HFF-Myc (cell line): ENCODE data around the gene WDFY4.

Experiments
- DNase-seq: peaks from one replicate; pipeline ENCODE4 v3.0.0-alpha.2; 2011; ENCODE audit warnings: low read depth; ENCODE audit errors: extremely low read depth
- H3K4me3 ChIP-seq: replicated peaks from 2 replicates; pipeline ENCODE4 v1.5.1; 2011; ENCODE audit warnings: low read depth, mild to moderate bottlenecking, control low read depth, low read length
- CTCF ChIP-seq: IDR thresholded peaks from 2 replicates; pipeline ENCODE4 v1.5.1; 2012; ENCODE audit warnings: mild to moderate bottlenecking, low read depth, low read length, control low read depth; ENCODE audit errors: missing control alignments

WDFY4 gene

GRCh38 chr10:48700493-48700892, 15.8 kb downstream of the WDFY4 start:
- no peak overlapping the region for H3K4me3 ChIP-seq
- no peak for TF ChIP-seq CTCF
- DNase-seq, result no peak

- TF ChIP-seq CTCF, result no peak
- H3K4me3 ChIP-seq, result no peak overlapping the region
- DNase-seq, result no peak
Measured at GRCh38 chr10:48701139-48701901, 16.6 kb downstream of the WDFY4 start.

GRCh38 chr10:48701941-48702340, 17.3 kb downstream of the WDFY4 start:
- no peak for DNase-seq
- H3K4me3 ChIP-seq, result no peak overlapping the region
- no peak for TF ChIP-seq CTCF

DNA sequence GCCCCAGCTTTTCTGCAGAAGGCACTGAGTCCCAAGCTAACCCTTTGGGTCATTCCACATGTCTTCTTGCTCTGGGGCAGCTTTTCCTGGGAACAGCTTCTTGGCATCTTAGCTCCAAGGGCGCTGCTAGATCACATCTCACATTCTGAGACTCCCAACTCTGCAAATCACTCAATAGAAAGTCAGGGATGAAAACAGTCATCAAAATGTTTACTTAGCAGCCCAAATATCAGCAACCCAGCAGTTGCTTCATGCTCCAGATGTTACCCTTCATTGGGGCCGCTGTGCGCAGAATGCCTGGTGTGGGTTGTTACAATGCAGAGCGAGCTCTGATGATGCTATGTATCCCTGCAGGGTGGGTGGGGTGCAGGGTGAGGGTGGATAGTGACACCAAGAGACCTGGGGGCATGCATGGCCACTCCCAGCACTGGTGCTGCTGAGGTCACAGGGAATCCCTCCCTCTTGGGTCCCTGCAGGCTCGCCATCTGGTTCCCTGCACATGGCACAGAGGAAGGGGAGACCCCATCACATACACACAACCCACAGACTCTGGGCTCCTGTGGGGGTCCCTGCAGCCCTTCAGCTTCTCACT, 19.0 kb downstream of the WDFY4 start:
- no peak overlapping the region for H3K4me3 ChIP-seq
- no peak for DNase-seq
- TF ChIP-seq CTCF, result no peak

DNA sequence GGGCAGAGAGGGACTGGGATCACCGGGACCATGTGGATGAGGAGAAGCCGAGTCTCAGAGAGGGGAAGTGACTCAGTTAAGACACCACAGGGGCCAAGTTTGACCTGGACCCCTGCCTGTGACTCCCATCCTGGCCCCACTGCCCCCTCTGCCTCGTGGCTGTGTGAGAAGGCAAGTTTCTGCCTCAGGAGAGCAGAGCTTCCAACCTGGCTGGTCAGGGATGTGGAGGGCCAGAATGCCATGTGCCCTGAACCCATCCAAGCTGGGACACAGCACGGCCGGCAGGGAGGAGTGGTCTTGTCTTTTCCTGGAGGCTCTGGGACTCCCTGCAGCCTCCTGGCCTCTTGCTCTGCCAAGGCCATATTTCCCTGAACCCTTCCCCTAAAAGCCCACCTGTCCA, 19.5 kb downstream of the WDFY4 start:
- DNase-seq, result no peak
- H3K4me3 ChIP-seq, result no peak overlapping the region
- no peak for TF ChIP-seq CTCF

- DNase-seq, result no peak
Measured at GRCh38 chr10:48705401-48705938, 20.8 kb downstream of the WDFY4 start.

More at GRCh38 chr10:48705401-48705938, 20.8 kb downstream of the WDFY4 start:
- no peak overlapping the region for H3K4me3 ChIP-seq
- TF ChIP-seq CTCF, result no peak
